ENCODE measurements around the gene FHOD1. TPM values are rescaled to one million over a fixed set of nuclear protein-coding genes. Genes with fewer than 3 reads are reported as not detected.

The FHOD1 gene
- polyA plus RNA-seq, 1 of the 3 experiments (the other 2 are of a cell fraction), result 70.9 TPM

GRCh38 chr16:67230809-67231660, 16.2 kb downstream of the FHOD1 start:
- Histone ChIP-seq H3K79me2 (ENCODE audit: insufficient read depth) (peaks cover 32% of the 10 kb centered on the region), H2AFZ (ENCODE audit: low read depth) (no peak overlapping the region), H3K4me2 (no peak overlapping the region), H3F3A (replicated peaks; ENCODE audit: insufficient read depth) (peaks cover 30% of the 10 kb centered on the region), H3K9me2 (no peaks in the 10 kb centered on the region), H3K36me3 (replicated peaks in 1 of 2; ENCODE audit: control insufficient read depth in 1 of 2, insufficient read depth in 2 of 2, low read length in 1 of 2) (peaks cover 42 to 59% of the 10 kb centered on the region in 2 experiments), H3K4me1 (ENCODE audit: control insufficient read depth in 1 of 2, insufficient read depth in 2 of 2, low read depth in 1 of 2, low read length in 1 of 2) (peaks cover 0 to 15% of the 10 kb centered on the region in 2 experiments; a peak in 2 of 4 replicates), H3K27ac (ENCODE audit: low read depth in 2 of 2, low read length in 1 of 2) (no peak overlapping the region), H4K20me1 (ENCODE audit: insufficient read depth) (no peaks in the 10 kb centered on the region), H3K4me3 (ENCODE audit: low read depth in 2 of 2, low read length in 1 of 2) (no peak overlapping the region), H3K27me3 (ENCODE audit: insufficient read depth) (no peaks in the 10 kb centered on the region), H3K9ac (no peak overlapping the region), H3K9me3 (no peaks in the 10 kb centered on the region)
- POLR2A ChIA-PET, result no interaction called here
- TF ChIP-seq GABPA (IDR thresholded peaks at IDR 0.05; ENCODE audit: low read depth) (no peak), SMC3 (IDR thresholded peaks at IDR 0.05; ENCODE audit: low read depth, low read length) (no peak), POLR2AphosphoS5 (IDR thresholded peaks at IDR 0.05; ENCODE audit: low read depth, low read length) (no peak; the same call in 1 of the 2 replicates), MXI1 (IDR thresholded peaks at IDR 0.05; ENCODE audit: low read depth, low read length) (no peak), EZH2phosphoT487 (IDR thresholded peaks at IDR 0.05; ENCODE audit: borderline replicate concordance, low read depth) (no peak), SIN3A (IDR thresholded peaks at IDR 0.05; ENCODE audit: borderline replicate concordance, low read depth, low read length) (no peak), TCF12 (IDR thresholded peaks at IDR 0.05) (no peak), IRF3 (IDR thresholded peaks at IDR 0.05; ENCODE audit: low read depth, low read length) (no peak), MEF2A (IDR thresholded peaks at IDR 0.05; ENCODE audit: borderline replicate concordance, low read depth) (no peak), ELF1 (IDR thresholded peaks at IDR 0.05) (no peak), RXRA (IDR thresholded peaks at IDR 0.05; ENCODE audit: borderline replicate concordance, low read depth) (no peak), REST (IDR thresholded peaks at IDR 0.05; ENCODE audit: low read depth, low read length) (no peak), TEAD4 (IDR thresholded peaks at IDR 0.05; ENCODE audit: borderline replicate concordance, insufficient read depth) (no peak), NFIC (IDR thresholded peaks at IDR 0.05; ENCODE audit: borderline replicate concordance) (no peak), YY1 (IDR thresholded peaks at IDR 0.05; ENCODE audit: low read depth) (no peak), JUND (IDR thresholded peaks at IDR 0.05) (no peak), USF1 (IDR thresholded peaks at IDR 0.05; ENCODE audit: borderline replicate concordance, low read depth) (no peak), RFX5 (IDR thresholded peaks at IDR 0.05; ENCODE audit: low read length) (no peak)
- TF ChIP-seq, protein P1, sequence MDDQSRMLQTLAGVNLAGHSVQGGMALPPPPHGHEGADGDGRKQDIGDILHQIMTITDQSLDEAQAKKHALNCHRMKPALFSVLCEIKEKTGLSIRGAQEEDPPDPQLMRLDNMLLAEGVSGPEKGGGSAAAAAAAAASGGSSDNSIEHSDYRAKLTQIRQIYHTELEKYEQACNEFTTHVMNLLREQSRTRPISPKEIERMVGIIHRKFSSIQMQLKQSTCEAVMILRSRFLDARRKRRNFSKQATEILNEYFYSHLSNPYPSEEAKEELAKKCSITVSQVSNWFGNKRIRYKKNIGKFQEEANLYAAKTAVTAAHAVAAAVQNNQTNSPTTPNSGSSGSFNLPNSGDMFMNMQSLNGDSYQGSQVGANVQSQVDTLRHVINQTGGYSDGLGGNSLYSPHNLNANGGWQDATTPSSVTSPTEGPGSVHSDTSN (IDR thresholded peaks at IDR 0.05), result no peak
- TF ChIP-seq, protein P2, sequence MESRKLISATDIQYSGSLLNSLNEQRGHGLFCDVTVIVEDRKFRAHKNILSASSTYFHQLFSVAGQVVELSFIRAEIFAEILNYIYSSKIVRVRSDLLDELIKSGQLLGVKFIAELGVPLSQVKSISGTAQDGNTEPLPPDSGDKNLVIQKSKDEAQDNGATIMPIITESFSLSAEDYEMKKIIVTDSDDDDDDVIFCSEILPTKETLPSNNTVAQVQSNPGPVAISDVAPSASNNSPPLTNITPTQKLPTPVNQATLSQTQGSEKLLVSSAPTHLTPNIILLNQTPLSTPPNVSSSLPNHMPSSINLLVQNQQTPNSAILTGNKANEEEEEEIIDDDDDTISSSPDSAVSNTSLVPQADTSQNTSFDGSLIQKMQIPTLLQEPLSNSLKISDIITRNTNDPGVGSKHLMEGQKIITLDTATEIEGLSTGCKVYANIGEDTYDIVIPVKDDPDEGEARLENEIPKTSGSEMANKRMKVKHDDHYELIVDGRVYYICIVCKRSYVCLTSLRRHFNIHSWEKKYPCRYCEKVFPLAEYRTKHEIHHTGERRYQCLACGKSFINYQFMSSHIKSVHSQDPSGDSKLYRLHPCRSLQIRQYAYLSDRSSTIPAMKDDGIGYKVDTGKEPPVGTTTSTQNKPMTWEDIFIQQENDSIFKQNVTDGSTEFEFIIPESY (IDR thresholded peaks at IDR 0.05; ENCODE audit: borderline replicate concordance, low read depth), result no peak
- 93% methylated on average over 3 of the region's 12 CpGs for WGBS (ENCODE audit: low lambda C conversion rate)
- CTCF ChIA-PET, result interaction anchor here (0.9 to 2.1 kb wide), 3 partner anchors 15 to 250 kb away, joined by 3 to 7 read pairs (median 3); no protein-coding TSS in a partner anchor
- DNase-seq, result no peak
